ENCODE measurements around the gene CHMP3. TPM values are rescaled to one million over a fixed set of nuclear protein-coding genes. Genes with fewer than 3 reads are reported as not detected.

Gene CHMP3
- total RNA-seq, 1 donor from 2014 or later: 106 TPM

DNA sequence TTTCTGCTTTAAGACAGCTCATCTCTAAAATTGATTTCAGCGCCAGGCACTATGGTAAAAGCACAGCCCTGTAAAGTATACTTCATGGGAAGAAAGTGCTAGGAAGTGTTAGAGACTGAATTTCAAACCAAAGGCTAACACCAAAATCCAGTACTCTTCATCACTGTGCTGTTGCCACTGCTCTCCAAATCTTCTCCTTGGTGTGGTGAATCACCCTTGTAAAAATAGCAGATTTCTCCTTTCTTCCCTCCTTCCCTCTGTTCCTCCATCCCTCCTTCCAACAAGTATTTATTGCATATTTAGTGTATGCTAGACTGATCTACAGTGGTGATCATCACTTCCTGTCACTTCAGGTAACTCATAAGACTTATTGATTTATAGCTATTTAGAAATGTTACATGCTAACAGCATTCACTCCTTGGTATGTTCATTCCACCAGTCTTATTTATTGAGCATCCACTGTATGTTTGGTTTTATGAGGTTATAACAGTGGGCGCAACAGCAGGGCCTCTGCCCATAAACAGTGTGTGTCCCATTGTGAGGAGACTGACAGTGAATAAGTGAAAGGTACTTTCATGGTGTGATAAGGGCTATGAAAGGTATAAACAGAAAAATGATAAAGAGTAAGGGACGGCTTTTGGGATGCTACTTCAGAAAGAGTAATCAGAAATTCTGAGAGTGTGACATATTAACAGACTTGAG is 102.0 kb downstream of the CHMP3 start:
- Histone ChIP-seq H3K4me3 (ENCODE audit: low read depth, low read length) (no peak overlapping the region), H3K36me3 (ENCODE audit: control insufficient read depth, insufficient read depth, low read length) (peaks cover 3% of the 10 kb centered on the region), H3K27me3 (ENCODE audit: control insufficient read depth, insufficient read depth, low read length) (no peaks in the 10 kb centered on the region)
- no peak for DNase-seq (ENCODE audit: low read depth)
- TF ChIP-seq, protein P1, sequence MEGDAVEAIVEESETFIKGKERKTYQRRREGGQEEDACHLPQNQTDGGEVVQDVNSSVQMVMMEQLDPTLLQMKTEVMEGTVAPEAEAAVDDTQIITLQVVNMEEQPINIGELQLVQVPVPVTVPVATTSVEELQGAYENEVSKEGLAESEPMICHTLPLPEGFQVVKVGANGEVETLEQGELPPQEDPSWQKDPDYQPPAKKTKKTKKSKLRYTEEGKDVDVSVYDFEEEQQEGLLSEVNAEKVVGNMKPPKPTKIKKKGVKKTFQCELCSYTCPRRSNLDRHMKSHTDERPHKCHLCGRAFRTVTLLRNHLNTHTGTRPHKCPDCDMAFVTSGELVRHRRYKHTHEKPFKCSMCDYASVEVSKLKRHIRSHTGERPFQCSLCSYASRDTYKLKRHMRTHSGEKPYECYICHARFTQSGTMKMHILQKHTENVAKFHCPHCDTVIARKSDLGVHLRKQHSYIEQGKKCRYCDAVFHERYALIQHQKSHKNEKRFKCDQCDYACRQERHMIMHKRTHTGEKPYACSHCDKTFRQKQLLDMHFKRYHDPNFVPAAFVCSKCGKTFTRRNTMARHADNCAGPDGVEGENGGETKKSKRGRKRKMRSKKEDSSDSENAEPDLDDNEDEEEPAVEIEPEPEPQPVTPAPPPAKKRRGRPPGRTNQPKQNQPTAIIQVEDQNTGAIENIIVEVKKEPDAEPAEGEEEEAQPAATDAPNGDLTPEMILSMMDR (IDR thresholded peaks at IDR 0.05; ENCODE audit: insufficient read depth, low read length, poor library complexity, severe bottlenecking): no peak

DNA sequence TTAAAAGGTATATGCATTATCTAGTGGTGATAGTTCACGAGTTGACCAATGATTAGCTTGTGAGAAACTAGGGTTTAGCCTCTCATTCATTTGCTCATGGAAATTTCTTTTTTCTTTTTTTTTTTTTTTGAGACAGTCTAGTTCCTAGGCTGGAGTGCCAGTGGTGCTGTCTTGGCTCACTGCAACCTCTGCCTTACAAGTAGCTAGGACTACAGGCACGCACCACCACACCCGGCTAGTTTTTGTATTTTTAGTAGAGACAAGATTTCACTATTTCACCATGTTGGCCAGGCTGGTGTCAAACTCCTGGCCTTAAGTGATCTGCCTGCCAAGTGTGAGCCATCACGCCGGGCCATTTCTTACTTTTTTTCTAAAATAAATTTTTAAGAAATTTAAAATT is 108.1 kb downstream of the CHMP3 start:
- H3K27me3 ChIP-seq (ENCODE audit: control insufficient read depth, insufficient read depth, low read length): no peaks in the 10 kb centered on the region
- TF ChIP-seq, protein P1 (IDR thresholded peaks at IDR 0.05; ENCODE audit: insufficient read depth, low read length, poor library complexity, severe bottlenecking): no peak
- H3K4me3 ChIP-seq (ENCODE audit: low read depth, low read length): no peak overlapping the region
- no peak for DNase-seq (ENCODE audit: low read depth)
- H3K36me3 ChIP-seq (ENCODE audit: control insufficient read depth, insufficient read depth, low read length): peaks cover 4% of the 10 kb centered on the region

DNA sequence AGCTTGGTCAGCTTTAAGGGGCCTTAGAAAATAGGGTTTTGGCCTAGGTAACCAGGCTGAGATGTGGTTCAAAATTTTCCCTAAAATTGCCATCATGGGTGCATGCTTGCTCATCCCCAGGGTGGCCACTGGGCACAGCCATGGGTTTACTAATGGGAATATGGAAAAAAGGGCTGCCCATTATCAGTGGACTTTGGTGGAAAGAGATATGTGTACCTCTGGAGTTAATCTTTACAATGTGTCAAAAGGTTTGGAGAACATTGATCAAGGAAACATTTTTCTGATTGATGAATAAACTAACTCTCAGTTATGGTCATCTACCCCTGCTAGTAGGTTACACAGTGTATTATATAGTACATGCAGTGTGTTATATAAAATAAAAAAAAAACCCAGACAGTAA is 109.0 kb downstream of the CHMP3 start:
- DNase-seq (ENCODE audit: low read depth): no peak
- TF ChIP-seq, protein P1 (IDR thresholded peaks at IDR 0.05; ENCODE audit: insufficient read depth, low read length, poor library complexity, severe bottlenecking): no peak
- no peaks in the 10 kb centered on the region for H3K27me3 ChIP-seq (ENCODE audit: control insufficient read depth, insufficient read depth, low read length)
- H3K4me3 ChIP-seq (ENCODE audit: low read depth, low read length): no peak overlapping the region
- H3K36me3 ChIP-seq (ENCODE audit: control insufficient read depth, insufficient read depth, low read length): peaks cover 3% of the 10 kb centered on the region

DNA sequence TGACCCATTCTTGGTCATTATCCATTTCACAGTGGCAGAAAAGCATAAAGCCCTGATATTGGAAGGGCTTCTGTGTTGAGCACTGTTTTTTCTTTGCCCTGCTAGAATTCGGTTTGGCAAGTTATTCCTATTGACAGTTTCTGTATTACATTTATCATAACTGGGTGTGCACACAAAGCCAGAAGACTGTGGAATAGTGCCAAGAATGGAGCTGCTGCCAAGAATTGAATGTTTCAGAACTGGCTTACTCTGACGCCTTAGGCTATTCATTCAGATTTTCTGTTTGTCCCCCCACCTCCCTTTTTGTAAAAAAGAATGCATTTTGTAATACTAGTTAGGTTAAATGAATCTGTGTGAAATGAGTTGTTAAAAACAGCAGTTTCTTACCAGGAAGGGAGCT is 109.4 kb downstream of the CHMP3 start:
- Histone ChIP-seq H3K36me3 (ENCODE audit: control insufficient read depth, insufficient read depth, low read length) (peaks cover 3% of the 10 kb centered on the region), H3K27me3 (ENCODE audit: control insufficient read depth, insufficient read depth, low read length) (no peaks in the 10 kb centered on the region), H3K4me3 (ENCODE audit: low read depth, low read length) (no peak overlapping the region)
- no peak for DNase-seq (ENCODE audit: low read depth)
- TF ChIP-seq, protein P1 (IDR thresholded peaks at IDR 0.05; ENCODE audit: insufficient read depth, low read length, poor library complexity, severe bottlenecking): no peak

Other genes starting within 250 kb of the CHMP3 start
- gene REEP1, start 225.8 kb downstream of the CHMP3 start, total RNA-seq: 0.48 and 1.3 TPM in 2 replicates
- gene KDM3A, start 122.1 kb downstream of the CHMP3 start, total RNA-seq: 20.4 and 21.9 TPM in 2 replicates
- gene RNF103, start 60.4 kb upstream of the CHMP3 start, total RNA-seq: 20.6 and 24.5 TPM in 2 replicates
- gene RMND5A, start 156.8 kb upstream of the CHMP3 start, total RNA-seq: 24.5 and 26.6 TPM in 2 replicates
- gene CD8A, start 227.5 kb upstream of the CHMP3 start, total RNA-seq: 0.14 and 1.5 TPM in 2 replicates